Measurements from ENCODE around the gene RTL9.

DNA sequence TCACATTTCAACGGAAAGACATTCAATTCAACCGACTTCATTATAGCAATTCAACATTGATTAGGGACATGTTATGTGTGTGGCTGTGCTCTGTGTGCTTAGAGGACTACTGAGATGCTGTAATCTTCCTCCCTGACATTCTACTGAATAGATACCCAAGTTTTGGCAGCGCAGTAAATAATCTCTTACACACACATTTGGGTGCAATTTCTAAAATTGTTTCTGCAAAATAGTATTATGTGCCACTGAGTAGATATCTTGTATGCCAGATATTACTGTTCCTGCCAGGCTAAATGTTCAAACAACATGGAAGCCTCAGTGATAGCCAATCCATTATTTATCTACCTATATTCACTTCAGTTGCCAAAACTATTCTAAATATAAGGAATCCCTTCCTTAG, 41.3 kb downstream of the RTL9 start:
- TF ChIP-seq POLR2A (IDR thresholded peaks at IDR 0.05), result no peak
- TF ChIP-seq, protein P1, sequence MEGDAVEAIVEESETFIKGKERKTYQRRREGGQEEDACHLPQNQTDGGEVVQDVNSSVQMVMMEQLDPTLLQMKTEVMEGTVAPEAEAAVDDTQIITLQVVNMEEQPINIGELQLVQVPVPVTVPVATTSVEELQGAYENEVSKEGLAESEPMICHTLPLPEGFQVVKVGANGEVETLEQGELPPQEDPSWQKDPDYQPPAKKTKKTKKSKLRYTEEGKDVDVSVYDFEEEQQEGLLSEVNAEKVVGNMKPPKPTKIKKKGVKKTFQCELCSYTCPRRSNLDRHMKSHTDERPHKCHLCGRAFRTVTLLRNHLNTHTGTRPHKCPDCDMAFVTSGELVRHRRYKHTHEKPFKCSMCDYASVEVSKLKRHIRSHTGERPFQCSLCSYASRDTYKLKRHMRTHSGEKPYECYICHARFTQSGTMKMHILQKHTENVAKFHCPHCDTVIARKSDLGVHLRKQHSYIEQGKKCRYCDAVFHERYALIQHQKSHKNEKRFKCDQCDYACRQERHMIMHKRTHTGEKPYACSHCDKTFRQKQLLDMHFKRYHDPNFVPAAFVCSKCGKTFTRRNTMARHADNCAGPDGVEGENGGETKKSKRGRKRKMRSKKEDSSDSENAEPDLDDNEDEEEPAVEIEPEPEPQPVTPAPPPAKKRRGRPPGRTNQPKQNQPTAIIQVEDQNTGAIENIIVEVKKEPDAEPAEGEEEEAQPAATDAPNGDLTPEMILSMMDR (IDR thresholded peaks at IDR 0.05), result no peak

All from lower leg skin (tissue), 3 donors.